NB4 (cell line): Measurements from ENCODE around the gene SFMBT2.

Experiments used
- POLR2A ChIP-seq: IDR thresholded peaks from 2 replicates; pipeline ENCODE4 v1.6.1; 2011; ENCODE audit warnings: mild to moderate bottlenecking; ENCODE audit not compliant: insufficient read length; ENCODE audit errors: extremely low read depth
- TF ChIP-seq, protein P1 (sequence below): IDR thresholded peaks from one replicate; pipeline ENCODE4 v1.5.1; 2012; ENCODE audit warnings: low read depth, low read length

GRCh38 chr10:7439696-7440095 lies 28.9 kb upstream of the SFMBT2 start:
- TF ChIP-seq, protein P1, sequence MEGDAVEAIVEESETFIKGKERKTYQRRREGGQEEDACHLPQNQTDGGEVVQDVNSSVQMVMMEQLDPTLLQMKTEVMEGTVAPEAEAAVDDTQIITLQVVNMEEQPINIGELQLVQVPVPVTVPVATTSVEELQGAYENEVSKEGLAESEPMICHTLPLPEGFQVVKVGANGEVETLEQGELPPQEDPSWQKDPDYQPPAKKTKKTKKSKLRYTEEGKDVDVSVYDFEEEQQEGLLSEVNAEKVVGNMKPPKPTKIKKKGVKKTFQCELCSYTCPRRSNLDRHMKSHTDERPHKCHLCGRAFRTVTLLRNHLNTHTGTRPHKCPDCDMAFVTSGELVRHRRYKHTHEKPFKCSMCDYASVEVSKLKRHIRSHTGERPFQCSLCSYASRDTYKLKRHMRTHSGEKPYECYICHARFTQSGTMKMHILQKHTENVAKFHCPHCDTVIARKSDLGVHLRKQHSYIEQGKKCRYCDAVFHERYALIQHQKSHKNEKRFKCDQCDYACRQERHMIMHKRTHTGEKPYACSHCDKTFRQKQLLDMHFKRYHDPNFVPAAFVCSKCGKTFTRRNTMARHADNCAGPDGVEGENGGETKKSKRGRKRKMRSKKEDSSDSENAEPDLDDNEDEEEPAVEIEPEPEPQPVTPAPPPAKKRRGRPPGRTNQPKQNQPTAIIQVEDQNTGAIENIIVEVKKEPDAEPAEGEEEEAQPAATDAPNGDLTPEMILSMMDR: no peak
- TF ChIP-seq POLR2A: no peak
